GM12801 (cell line): ENCODE results near the gene EOGT.

Experiments used
- CTCF ChIP-seq: IDR thresholded peaks from one replicate; pipeline ENCODE4 v1.5.1; 2011; ENCODE audit warnings: control low read depth; ENCODE audit not compliant: insufficient read length; ENCODE audit errors: extremely low read depth

The EOGT gene

GRCh38 chr3:69044608-69045007 is 31.1 kb upstream of the EOGT start:
- TF ChIP-seq CTCF = no peak

GRCh38 chr3:69033470-69033869 is 20.0 kb upstream of the EOGT start:
- no peak for TF ChIP-seq CTCF

GRCh38 chr3:69032737-69033136 is 19.3 kb upstream of the EOGT start:
- TF ChIP-seq CTCF = no peak

GRCh38 chr3:69032142-69032541 is 18.7 kb upstream of the EOGT start:
- TF ChIP-seq CTCF = no peak

GRCh38 chr3:69031635-69032034 is 18.2 kb upstream of the EOGT start:
- TF ChIP-seq CTCF = no peak

GRCh38 chr3:69020857-69021256 is 7.4 kb upstream of the EOGT start:
- no peak for TF ChIP-seq CTCF

GRCh38 chr3:69020424-69020823 is 6.9 kb upstream of the EOGT start:
- no peak for TF ChIP-seq CTCF

GRCh38 chr3:69016901-69017300 is 3.4 kb upstream of the EOGT start:
- no peak for TF ChIP-seq CTCF
